ENCODE data around the gene SIGLEC7. TPM values are rescaled to one million over a fixed set of nuclear protein-coding genes. Genes with fewer than 3 reads are reported as not detected.
"Not testable (repeated sequence)": the region's sequence is repeated elsewhere in the genome, so short reads cannot be mapped to it uniquely, and the experiment has no call there.

SIGLEC7 gene
- total and polyA plus RNA-seq, 4 donors: 0.60 to 2.0 (median 1.2) TPM

- H3K4me3 ChIP-seq (ENCODE audit: low read depth, low read length): no peak overlapping the region
- no CpG with 5 or more reads among the region's 1 CpG for WGBS (ENCODE audit: insufficient coverage)
Observed at GRCh38 chr19:51161266-51161665, 19.2 kb downstream of the SIGLEC7 start.

GRCh38 chr19:51161867-51162496 lies 19.9 kb downstream of the SIGLEC7 start:
- Histone ChIP-seq H3K36me3 (ENCODE audit: control insufficient read depth, insufficient read depth, low read length) (no peaks in the 10 kb centered on the region), H3K4me1 (ENCODE audit: control insufficient read depth, insufficient read depth, low read length) (no peaks in the 10 kb centered on the region), H3K27me3 (ENCODE audit: control insufficient read depth, insufficient read depth, low read length) (no peaks in the 10 kb centered on the region), H3K27ac (ENCODE audit: low read depth, low read length) (no peak overlapping the region), H3K9me3 (ENCODE audit: control insufficient read depth, insufficient read depth, low read length) (no peaks in the 10 kb centered on the region), H3K4me3 (ENCODE audit: low read depth, low read length) (no peak overlapping the region)
- DNase-seq (ENCODE audit: low read depth in 4 of 6, low spot score in 6 of 6): no peak
- WGBS (ENCODE audit: insufficient coverage): 80% methylated on average over 2 of the region's 4 CpGs

More at GRCh38 chr19:51161266-51161665, 19.2 kb downstream of the SIGLEC7 start:
- Histone ChIP-seq H3K27me3 (ENCODE audit: control insufficient read depth, insufficient read depth, low read length) (no peaks in the 10 kb centered on the region), H3K27ac (ENCODE audit: low read depth, low read length) (no peak overlapping the region), H3K9me3 (ENCODE audit: control insufficient read depth, insufficient read depth, low read length) (no peaks in the 10 kb centered on the region), H3K36me3 (ENCODE audit: control insufficient read depth, insufficient read depth, low read length) (no peaks in the 10 kb centered on the region), H3K4me1 (ENCODE audit: control insufficient read depth, insufficient read depth, low read length) (no peaks in the 10 kb centered on the region)
- no peak for DNase-seq (ENCODE audit: low read depth in 4 of 6, low spot score in 6 of 6)

- no peaks in the 10 kb centered on the region for H3K4me1 ChIP-seq (ENCODE audit: control insufficient read depth, insufficient read depth, low read length)
- H3K27ac ChIP-seq (ENCODE audit: low read depth, low read length): no peak overlapping the region
- 70% methylated on average over 3 of the region's 3 CpGs for WGBS (ENCODE audit: insufficient coverage)
- H3K9me3 ChIP-seq (ENCODE audit: control insufficient read depth, insufficient read depth, low read length): no peaks in the 10 kb centered on the region
- DNase-seq (ENCODE audit: low read depth in 4 of 6, low spot score in 6 of 6): no peak
- H3K4me3 ChIP-seq (ENCODE audit: low read depth, low read length): no peak overlapping the region
- H3K36me3 ChIP-seq (ENCODE audit: control insufficient read depth, insufficient read depth, low read length): no peaks in the 10 kb centered on the region
- H3K27me3 ChIP-seq (ENCODE audit: control insufficient read depth, insufficient read depth, low read length): no peaks in the 10 kb centered on the region
Observed at GRCh38 chr19:51163257-51163656, 21.2 kb downstream of the SIGLEC7 start.

- DNase-seq (ENCODE audit: low read depth in 4 of 6, low spot score in 6 of 6): no peak
- Histone ChIP-seq H3K4me3 (ENCODE audit: low read depth, low read length) (no peak overlapping the region), H3K9me3 (ENCODE audit: control insufficient read depth, insufficient read depth, low read length) (no peaks in the 10 kb centered on the region), H3K27ac (ENCODE audit: low read depth, low read length) (no peak overlapping the region), H3K27me3 (ENCODE audit: control insufficient read depth, insufficient read depth, low read length) (no peaks in the 10 kb centered on the region), H3K36me3 (ENCODE audit: control insufficient read depth, insufficient read depth, low read length) (no peaks in the 10 kb centered on the region), H3K4me1 (ENCODE audit: control insufficient read depth, insufficient read depth, low read length) (peaks cover 2% of the 10 kb centered on the region)
- WGBS (ENCODE audit: insufficient coverage): no CpG with 5 or more reads among the region's 3 CpGs
Observed at GRCh38 chr19:51164215-51164614, 22.1 kb downstream of the SIGLEC7 start.

GRCh38 chr19:51166846-51167490 lies 24.9 kb downstream of the SIGLEC7 start:
- H3K27me3 ChIP-seq (ENCODE audit: control insufficient read depth, insufficient read depth, low read length): peaks cover 2% of the 10 kb centered on the region
- 80% methylated on average over 8 of the region's 9 CpGs for WGBS (ENCODE audit: insufficient coverage)
- peaks cover 2% of the 10 kb centered on the region for H3K4me1 ChIP-seq (ENCODE audit: control insufficient read depth, insufficient read depth, low read length)
- no peak overlapping the region for H3K4me3 ChIP-seq (ENCODE audit: low read depth, low read length)
- no peaks in the 10 kb centered on the region for H3K36me3 ChIP-seq (ENCODE audit: control insufficient read depth, insufficient read depth, low read length)
- no peaks in the 10 kb centered on the region for H3K9me3 ChIP-seq (ENCODE audit: control insufficient read depth, insufficient read depth, low read length)
- no peak overlapping the region for H3K27ac ChIP-seq (ENCODE audit: low read depth, low read length)
- DNase-seq (ENCODE audit: low read depth in 4 of 6, low spot score in 6 of 6): no peak

- DNase-seq (ENCODE audit: low read depth in 4 of 6, low spot score in 6 of 6): peak in 1 of 6 donors; percentile 1
- Histone ChIP-seq H3K36me3 (ENCODE audit: control insufficient read depth, insufficient read depth, low read length) (no peaks in the 10 kb centered on the region), H3K27ac (ENCODE audit: low read depth, low read length) (no peak overlapping the region), H3K4me3 (ENCODE audit: low read depth, low read length) (no peak overlapping the region), H3K27me3 (ENCODE audit: control insufficient read depth, insufficient read depth, low read length) (peaks cover 6% of the 10 kb centered on the region), H3K9me3 (ENCODE audit: control insufficient read depth, insufficient read depth, low read length) (no peaks in the 10 kb centered on the region), H3K4me1 (ENCODE audit: control insufficient read depth, insufficient read depth, low read length) (peaks cover 2% of the 10 kb centered on the region)
- WGBS (ENCODE audit: insufficient coverage): 87% methylated on average over 11 of the region's 13 CpGs
Observed at GRCh38 chr19:51168564-51169282, 26.6 kb downstream of the SIGLEC7 start.

DNA sequence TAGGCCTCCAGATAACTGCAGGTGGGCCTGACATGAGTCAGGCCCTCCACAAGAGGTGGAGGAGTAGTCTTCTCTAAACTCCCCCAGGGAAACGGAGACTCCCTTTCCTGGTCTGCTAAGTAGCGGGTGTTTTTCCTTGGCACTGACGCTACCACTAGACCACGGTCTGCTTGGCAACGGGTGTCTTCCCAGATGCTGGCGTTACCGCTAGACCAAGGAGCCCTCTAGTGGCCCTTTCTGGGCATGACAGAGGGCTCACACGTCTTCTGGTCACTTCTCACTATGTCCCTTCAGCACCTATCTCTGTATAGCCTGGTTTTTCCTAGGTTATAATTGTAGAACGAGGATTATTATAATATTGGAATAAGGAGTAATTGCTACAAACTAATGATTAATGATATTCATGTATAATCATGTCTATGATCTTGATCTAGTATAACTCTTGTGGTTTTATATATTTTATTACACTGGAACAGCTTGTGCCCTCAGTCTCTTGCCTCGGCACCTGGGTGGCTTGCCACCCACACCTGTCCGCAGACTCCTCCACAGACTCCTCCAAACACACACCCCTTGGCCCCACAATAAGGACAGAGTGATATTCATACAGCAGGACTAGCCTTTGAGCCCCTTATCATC lies 27.3 kb downstream of the SIGLEC7 start:
- not testable (repeated sequence) for H3K27ac ChIP-seq (ENCODE audit: low read depth, low read length); H3K9me3 ChIP-seq (ENCODE audit: control insufficient read depth, insufficient read depth, low read length); H3K4me3 ChIP-seq (ENCODE audit: low read depth, low read length); H3K36me3 ChIP-seq (ENCODE audit: control insufficient read depth, insufficient read depth, low read length); H3K27me3 ChIP-seq (ENCODE audit: control insufficient read depth, insufficient read depth, low read length); H3K4me1 ChIP-seq (ENCODE audit: control insufficient read depth, insufficient read depth, low read length)
- 21% methylated on average over 7 of the region's 11 CpGs for WGBS (ENCODE audit: insufficient coverage)
- peak; percentile 24 to 85 (median 34) for DNase-seq (ENCODE audit: low read depth in 4 of 6, low spot score in 6 of 6)

GRCh38 chr19:51172223-51172622 lies 30.1 kb downstream of the SIGLEC7 start:
- no peak for DNase-seq (ENCODE audit: low read depth in 4 of 6, low spot score in 6 of 6)
- no peaks in the 10 kb centered on the region for H3K36me3 ChIP-seq (ENCODE audit: control insufficient read depth, insufficient read depth, low read length)
- H3K27me3 ChIP-seq (ENCODE audit: control insufficient read depth, insufficient read depth, low read length): peaks cover 9% of the 10 kb centered on the region
- H3K4me1 ChIP-seq (ENCODE audit: control insufficient read depth, insufficient read depth, low read length): peaks cover 2% of the 10 kb centered on the region
- H3K9me3 ChIP-seq (ENCODE audit: control insufficient read depth, insufficient read depth, low read length): no peaks in the 10 kb centered on the region
- WGBS (ENCODE audit: insufficient coverage): 90% methylated on average over 1 of the region's 2 CpGs
- no peak overlapping the region for H3K4me3 ChIP-seq (ENCODE audit: low read depth, low read length)
- no peak overlapping the region for H3K27ac ChIP-seq (ENCODE audit: low read depth, low read length)

DNA sequence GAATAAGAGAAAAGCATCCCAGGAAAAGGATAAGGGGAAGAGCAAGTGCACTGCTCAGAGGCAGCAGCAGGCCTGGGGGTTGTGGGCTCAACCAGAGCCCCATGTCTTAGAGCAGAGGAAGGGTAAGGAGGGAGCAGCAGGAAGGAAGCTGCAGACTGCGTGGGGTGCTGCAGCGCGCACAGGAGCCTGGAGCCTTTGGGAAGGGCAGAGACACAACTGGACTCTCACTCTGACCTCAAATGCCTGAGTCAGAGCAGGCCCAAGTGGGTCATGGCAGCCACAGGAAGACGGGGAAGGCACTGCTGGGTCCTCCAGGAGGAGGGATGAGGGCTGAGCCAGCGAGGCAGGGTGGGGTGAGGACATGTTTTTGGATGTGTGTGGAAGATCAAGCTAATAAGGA lies 31.6 kb downstream of the SIGLEC7 start:
- 74% methylated on average over 5 of the region's 5 CpGs for WGBS (ENCODE audit: insufficient coverage)
- Histone ChIP-seq H3K27me3 (ENCODE audit: control insufficient read depth, insufficient read depth, low read length) (peaks cover 9% of the 10 kb centered on the region), H3K4me3 (ENCODE audit: low read depth, low read length) (no peak overlapping the region), H3K27ac (ENCODE audit: low read depth, low read length) (no peak overlapping the region), H3K36me3 (ENCODE audit: control insufficient read depth, insufficient read depth, low read length) (no peaks in the 10 kb centered on the region), H3K4me1 (ENCODE audit: control insufficient read depth, insufficient read depth, low read length) (peaks cover 2% of the 10 kb centered on the region), H3K9me3 (ENCODE audit: control insufficient read depth, insufficient read depth, low read length) (no peaks in the 10 kb centered on the region)
- DNase-seq (ENCODE audit: low read depth in 4 of 6, low spot score in 6 of 6): no peak

Data from spinal cord (tissue), 10 donors.